SW480 (cell line): ENCODE measurements around the gene ASPA.
A peak's percentile ranks its signal among the peaks of the same experiment; 100 is the strongest.

ENCODE experiments used
- DNase-seq: peaks from one replicate; pipeline ENCODE4 v3.0.0-alpha.2; 2016; ENCODE audit warnings: low spot score

The ASPA gene

GRCh38 chr17:3534881-3535252 lies 59.1 kb downstream of the ASPA start:
- DNase-seq: no peak

GRCh38 chr17:3535253-3535995 lies 59.6 kb downstream of the ASPA start:
- DNase-seq: peak; percentile 24

GRCh38 chr17:3536716-3537115 lies 60.9 kb downstream of the ASPA start:
- DNase-seq: no peak

- DNase-seq: no peak
Measured at GRCh38 chr17:3539881-3540540, 64.2 kb downstream of the ASPA start.

- no peak for DNase-seq
Measured at GRCh38 chr17:3542410-3543088, 66.8 kb downstream of the ASPA start.

- DNase-seq: no peak
Measured at GRCh38 chr17:3543453-3543852, 67.7 kb downstream of the ASPA start.

- DNase-seq: no peak
Measured at GRCh38 chr17:3544365-3544764, 68.6 kb downstream of the ASPA start.

- no peak for DNase-seq
Measured at GRCh38 chr17:3545151-3545550, 69.4 kb downstream of the ASPA start.

- DNase-seq: no peak
Measured at GRCh38 chr17:3546521-3546920, 70.7 kb downstream of the ASPA start.

GRCh38 chr17:3546997-3547396 lies 71.2 kb downstream of the ASPA start:
- DNase-seq: no peak

GRCh38 chr17:3547628-3548027 lies 71.8 kb downstream of the ASPA start:
- no peak for DNase-seq

- no peak for DNase-seq
Measured at GRCh38 chr17:3549610-3550162, 73.9 kb downstream of the ASPA start.

GRCh38 chr17:3551189-3551588 lies 75.4 kb downstream of the ASPA start:
- no peak for DNase-seq

GRCh38 chr17:3552916-3553315 lies 77.1 kb downstream of the ASPA start:
- no peak for DNase-seq
